Ovary (tissue), 3 donors: Measurements from ENCODE around the gene RNF223.
"Not testable (repeated sequence)": the region's sequence is repeated elsewhere in the genome, so short reads cannot be mapped to it uniquely, and the experiment has no call there.

Experiments used
- POLR2A ChIP-seq: fragments of 450-650 bp; IDR thresholded peaks from one replicate; pipeline ENCODE4 v1.6.1; 2017; ENCODE audit warnings: antibody characterized with exemption, mild to moderate bottlenecking, moderate library complexity
- TF ChIP-seq, protein P1 (sequence below), 3 donors: fragments of 450-650 bp in 2 of 3; fragments of 200-600 bp in 1 of 3; IDR thresholded peaks; one replicate each; pipeline versions ENCODE4 v1.5.1 to v1.8.0; 2016 to 2022; ENCODE audit warnings: antibody characterized with exemption in 3 of 3, mild to moderate bottlenecking in 1 of 3
- donor health status: DM: no; HTN: no; CAD: no.

DNA sequence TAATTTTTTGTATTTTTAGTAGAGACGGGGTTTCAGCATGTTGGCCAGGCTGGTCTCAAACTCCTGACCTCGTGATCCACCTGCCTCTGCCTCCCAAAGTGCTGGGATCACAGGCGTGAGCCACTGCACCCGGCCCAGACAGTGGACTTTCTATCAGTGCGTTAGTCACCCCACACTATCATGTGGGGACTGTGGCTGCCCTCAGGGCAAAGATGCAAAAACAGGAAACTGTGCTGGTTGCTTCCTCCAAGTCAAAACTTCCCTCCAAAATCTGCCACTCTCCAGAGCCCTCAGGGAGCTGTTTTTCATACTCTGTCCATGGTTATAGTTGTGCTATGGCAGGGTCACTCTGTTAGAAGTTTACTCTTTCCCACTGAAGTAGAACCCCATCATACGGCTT lies 30.0 kb upstream of the RNF223 start:
- TF ChIP-seq, protein P1, sequence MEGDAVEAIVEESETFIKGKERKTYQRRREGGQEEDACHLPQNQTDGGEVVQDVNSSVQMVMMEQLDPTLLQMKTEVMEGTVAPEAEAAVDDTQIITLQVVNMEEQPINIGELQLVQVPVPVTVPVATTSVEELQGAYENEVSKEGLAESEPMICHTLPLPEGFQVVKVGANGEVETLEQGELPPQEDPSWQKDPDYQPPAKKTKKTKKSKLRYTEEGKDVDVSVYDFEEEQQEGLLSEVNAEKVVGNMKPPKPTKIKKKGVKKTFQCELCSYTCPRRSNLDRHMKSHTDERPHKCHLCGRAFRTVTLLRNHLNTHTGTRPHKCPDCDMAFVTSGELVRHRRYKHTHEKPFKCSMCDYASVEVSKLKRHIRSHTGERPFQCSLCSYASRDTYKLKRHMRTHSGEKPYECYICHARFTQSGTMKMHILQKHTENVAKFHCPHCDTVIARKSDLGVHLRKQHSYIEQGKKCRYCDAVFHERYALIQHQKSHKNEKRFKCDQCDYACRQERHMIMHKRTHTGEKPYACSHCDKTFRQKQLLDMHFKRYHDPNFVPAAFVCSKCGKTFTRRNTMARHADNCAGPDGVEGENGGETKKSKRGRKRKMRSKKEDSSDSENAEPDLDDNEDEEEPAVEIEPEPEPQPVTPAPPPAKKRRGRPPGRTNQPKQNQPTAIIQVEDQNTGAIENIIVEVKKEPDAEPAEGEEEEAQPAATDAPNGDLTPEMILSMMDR (IDR thresholded peaks at IDR 0.05), result not testable (repeated sequence)
- TF ChIP-seq POLR2A, result not testable (repeated sequence)
